Erythroblast (primary cell): ENCODE data around the gene ZBTB46.

Source experiments
- GATA1 ChIP-seq: IDR thresholded peaks from 2 replicates; pipeline ENCODE4 v1.6.1; 2011; ENCODE audit warnings: low read depth, mild to moderate bottlenecking, control low read depth, low read length, moderate library complexity
- POLR2A ChIP-seq: IDR thresholded peaks from 2 replicates; pipeline ENCODE4 v1.6.1; 2011; ENCODE audit warnings: mild to moderate bottlenecking, low read length

- no peak for TF ChIP-seq POLR2A
- no peak for TF ChIP-seq GATA1
These were observed 133.1 kb downstream of the ZBTB46 start for GRCh38 chr20:63697868-63698545.
